ENCODE measurements around the gene NFATC1. TPM values are rescaled to one million over a fixed set of nuclear protein-coding genes. Genes with fewer than 3 reads are reported as not detected.

NFATC1 gene
- polyA plus RNA-seq, 1 of the 3 experiments (the other 2 are of a cell fraction) = 0.02 TPM

DNA sequence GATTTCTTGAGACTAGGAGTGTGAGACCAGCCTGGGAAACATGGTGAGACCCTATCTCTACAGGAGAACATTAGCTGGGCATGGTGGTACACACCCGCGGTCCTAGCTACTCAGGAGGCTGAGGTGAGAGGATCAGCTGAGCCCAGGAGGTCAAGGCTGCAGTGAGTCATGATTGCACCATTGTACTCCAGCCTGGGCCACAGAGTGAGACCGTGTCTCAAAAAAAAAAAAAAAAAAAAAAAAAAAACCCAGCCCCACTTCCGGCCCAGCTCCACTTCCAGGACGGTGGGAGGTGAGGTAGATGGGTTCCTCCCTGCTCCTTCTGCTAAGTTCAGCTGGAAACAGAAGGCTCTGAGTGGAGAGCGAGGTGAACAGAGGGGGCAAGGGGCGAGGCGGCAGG, 41.4 kb upstream of the NFATC1 start:
- H3K9ac ChIP-seq = no peak overlapping the region
- no peak overlapping the region for H2AFZ ChIP-seq (ENCODE audit: low read depth)
- 89% methylated on average over 8 of the region's 8 CpGs for WGBS (ENCODE audit: low lambda C conversion rate)
- no peaks in the 10 kb centered on the region for H3K9me3 ChIP-seq
- no peaks in the 10 kb centered on the region for H3K27me3 ChIP-seq (ENCODE audit: insufficient read depth)
- no peaks in the 10 kb centered on the region for H4K20me1 ChIP-seq (ENCODE audit: insufficient read depth)
- peaks cover 0 to 5% of the 10 kb centered on the region in 2 experiments for H3K36me3 ChIP-seq (replicated peaks in 1 of 2; ENCODE audit: control insufficient read depth in 1 of 2, insufficient read depth in 2 of 2, low read length in 1 of 2)
- H3K27ac ChIP-seq (ENCODE audit: low read depth in 2 of 2, low read length in 1 of 2) = no peak overlapping the region
- H3F3A ChIP-seq (replicated peaks; ENCODE audit: insufficient read depth) = no peaks in the 10 kb centered on the region
- H3K4me3 ChIP-seq (ENCODE audit: low read depth in 2 of 2, low read length in 1 of 2) = no peak overlapping the region
- TF ChIP-seq ELF1 (IDR thresholded peaks at IDR 0.05) = no peak
- TF ChIP-seq NFIC (IDR thresholded peaks at IDR 0.05; ENCODE audit: borderline replicate concordance) = no peak
- no peak for TF ChIP-seq CTCF (IDR thresholded peaks at IDR 0.05)
- TF ChIP-seq MXI1 (IDR thresholded peaks at IDR 0.05; ENCODE audit: low read depth, low read length) = no peak
- TF ChIP-seq EZH2phosphoT487 (IDR thresholded peaks at IDR 0.05; ENCODE audit: borderline replicate concordance, low read depth) = no peak
- TF ChIP-seq RXRA (IDR thresholded peaks at IDR 0.05; ENCODE audit: borderline replicate concordance, low read depth) = no peak
- TF ChIP-seq, protein P1, sequence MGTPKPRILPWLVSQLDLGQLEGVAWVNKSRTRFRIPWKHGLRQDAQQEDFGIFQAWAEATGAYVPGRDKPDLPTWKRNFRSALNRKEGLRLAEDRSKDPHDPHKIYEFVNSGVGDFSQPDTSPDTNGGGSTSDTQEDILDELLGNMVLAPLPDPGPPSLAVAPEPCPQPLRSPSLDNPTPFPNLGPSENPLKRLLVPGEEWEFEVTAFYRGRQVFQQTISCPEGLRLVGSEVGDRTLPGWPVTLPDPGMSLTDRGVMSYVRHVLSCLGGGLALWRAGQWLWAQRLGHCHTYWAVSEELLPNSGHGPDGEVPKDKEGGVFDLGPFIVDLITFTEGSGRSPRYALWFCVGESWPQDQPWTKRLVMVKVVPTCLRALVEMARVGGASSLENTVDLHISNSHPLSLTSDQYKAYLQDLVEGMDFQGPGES (IDR thresholded peaks at IDR 0.05; ENCODE audit: low read depth, low read length) = no peak
- TF ChIP-seq CHD2 (IDR thresholded peaks at IDR 0.05; ENCODE audit: low read length, partially characterized antibody) = no peak
- no peak for TF ChIP-seq USF2 (IDR thresholded peaks at IDR 0.05; ENCODE audit: borderline replicate concordance, low read depth, low read length)
- no peak for TF ChIP-seq USF1 (IDR thresholded peaks at IDR 0.05; ENCODE audit: borderline replicate concordance, low read depth)
- no peak for TF ChIP-seq GABPA (IDR thresholded peaks at IDR 0.05; ENCODE audit: low read depth)
- no peak for TF ChIP-seq SMC3 (IDR thresholded peaks at IDR 0.05; ENCODE audit: low read depth, low read length)
- TF ChIP-seq GATA2 (CRISPR knock-in tag; IDR thresholded peaks at IDR 0.05) = no peak
- TF ChIP-seq MEF2A (IDR thresholded peaks at IDR 0.05; ENCODE audit: borderline replicate concordance, low read depth) = no peak
- CTCF ChIA-PET = no interaction called here
- no peaks in the 10 kb centered on the region; a peak in 1 of 4 replicates for H3K4me1 ChIP-seq (ENCODE audit: control insufficient read depth in 1 of 2, insufficient read depth in 2 of 2, low read depth in 1 of 2, low read length in 1 of 2)
- no peaks in the 10 kb centered on the region for H3K9me2 ChIP-seq
- no peaks in the 10 kb centered on the region for H3K79me2 ChIP-seq (ENCODE audit: insufficient read depth)
- POLR2A ChIA-PET = no interaction called here
- no peak overlapping the region for H3K4me2 ChIP-seq
- DNase-seq = no peak
